HAP-1 (cell line): ENCODE data around the gene SCMH1.

Experiments used
- DNase-seq, 2 experiments: peaks; one replicate each; pipeline ENCODE4 v3.0.0-alpha.2; 2016 to 2020; ENCODE audit warnings: low spot score in 2 of 2
- H3K27me3 ChIP-seq: fragments of 250-450 bp; sonication (Bioruptor Pico); 2 replicates; pipeline ENCODE4 v1.5.1; 2020; ENCODE audit warnings: low read depth, mild to moderate bottlenecking, moderate library complexity
- H3K36me3 ChIP-seq: fragments of 250-450 bp; sonication (Bioruptor Pico); replicated peaks from 2 replicates; pipeline ENCODE4 v1.5.1; 2020; ENCODE audit warnings: mild to moderate bottlenecking
- H3K4me1 ChIP-seq: fragments of 250-450 bp; sonication (Bioruptor Pico); 2 replicates; pipeline ENCODE4 v1.5.1; 2020; ENCODE audit warnings: mild to moderate bottlenecking
- H3K4me3 ChIP-seq: fragments of 250-450 bp; sonication (Bioruptor Pico); 2 replicates; pipeline ENCODE4 v1.5.1; 2020; ENCODE audit warnings: mild to moderate bottlenecking, moderate library complexity
- H3K9me3 ChIP-seq: fragments of 250-450 bp; sonication (Bioruptor Pico); 2 replicates; pipeline ENCODE4 v1.5.1; 2020; ENCODE audit warnings: mild to moderate bottlenecking, moderate library complexity
- in situ Hi-C: fragments of 300-500 bp; cut with MboI; formaldehyde crosslinking; loops from 3 replicates; pipeline ENCODE4 v1.14.3; 2020; ENCODE audit warnings: low sequenced_read_pairs, inconsistent platforms, mixed read lengths

SCMH1 gene

DNA sequence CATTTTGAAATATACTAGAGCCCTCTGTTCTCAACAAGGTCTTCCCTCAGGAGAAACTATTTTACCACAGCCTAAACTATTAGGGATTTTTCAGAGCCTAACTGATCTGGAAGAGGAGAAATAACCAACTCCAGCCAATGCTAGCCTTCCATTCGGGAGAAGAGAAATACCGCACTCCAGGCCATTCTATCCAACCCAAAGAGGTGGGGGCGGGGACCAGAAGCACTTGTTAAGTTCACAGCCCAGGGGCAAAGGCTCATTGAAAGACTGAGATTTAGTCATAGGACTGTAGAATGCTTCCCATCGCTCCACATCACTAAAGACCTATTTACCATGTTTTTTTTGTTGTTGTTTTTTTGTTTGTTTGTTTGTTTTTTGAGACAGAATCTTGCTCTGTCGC, 185.2 kb downstream of the SCMH1 start:
- H3K4me1 ChIP-seq: no peaks in the 10 kb centered on the region
- peaks cover 3% of the 10 kb centered on the region; the same call in 1 of the 2 replicates for H3K36me3 ChIP-seq
- no peak for DNase-seq
- in situ Hi-C loops: no loop called here
- H3K27me3 ChIP-seq: no peaks in the 10 kb centered on the region
- no peaks in the 10 kb centered on the region for H3K9me3 ChIP-seq
- H3K4me3 ChIP-seq: no peak overlapping the region

DNA sequence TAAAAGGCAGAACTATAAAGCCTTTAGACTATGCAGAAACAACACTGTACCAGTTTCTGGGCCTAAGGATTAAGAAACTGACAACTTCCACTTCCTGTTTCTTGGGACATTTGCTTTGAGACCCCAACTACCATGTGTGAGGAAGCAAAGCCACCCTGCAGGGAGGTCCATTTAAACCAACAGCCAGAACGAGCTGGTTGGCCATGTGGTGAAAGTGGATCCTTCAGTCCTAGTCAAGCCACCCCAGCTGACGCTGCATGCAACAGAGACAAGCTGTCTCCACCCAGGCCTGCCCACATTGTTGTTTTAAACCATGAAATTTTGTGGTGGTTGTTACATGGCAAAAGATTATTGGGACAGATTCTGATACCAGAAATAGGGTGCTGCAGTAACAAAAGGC, 188.8 kb downstream of the SCMH1 start:
- in situ Hi-C loops: no loop called here
- H3K36me3 ChIP-seq: peaks cover 11% of the 10 kb centered on the region
- DNase-seq: no peak

DNA sequence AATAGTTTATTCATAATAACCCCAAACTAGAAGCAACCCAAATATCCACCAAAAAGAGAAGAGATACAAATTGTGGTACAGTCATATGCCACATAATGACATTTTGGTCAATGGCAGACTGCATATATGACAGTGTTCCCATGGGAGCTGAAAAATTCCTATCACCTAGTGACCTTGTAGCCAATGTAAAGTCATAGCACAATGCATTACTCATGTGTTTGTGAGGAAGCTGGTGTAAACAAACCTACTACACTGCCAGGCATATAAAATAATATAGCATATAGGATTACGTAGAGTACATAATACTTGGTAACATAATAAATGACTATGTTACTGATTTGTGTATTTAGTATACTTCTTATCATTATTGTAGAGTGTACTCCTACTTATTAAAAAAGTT, 191.1 kb downstream of the SCMH1 start:
- Histone ChIP-seq H3K4me3 (no peak overlapping the region), H3K4me1 (no peaks in the 10 kb centered on the region), H3K9me3 (no peaks in the 10 kb centered on the region), H3K36me3 (peaks cover 20% of the 10 kb centered on the region), H3K27me3 (no peaks in the 10 kb centered on the region)
- DNase-seq: no peak
- in situ Hi-C loops: no loop called here

More for the DNA sequence above, 188.8 kb downstream of the SCMH1 start:
- no peak overlapping the region for H3K4me3 ChIP-seq
- no peaks in the 10 kb centered on the region for H3K4me1 ChIP-seq
- no peaks in the 10 kb centered on the region for H3K27me3 ChIP-seq
- H3K9me3 ChIP-seq: no peaks in the 10 kb centered on the region

DNA sequence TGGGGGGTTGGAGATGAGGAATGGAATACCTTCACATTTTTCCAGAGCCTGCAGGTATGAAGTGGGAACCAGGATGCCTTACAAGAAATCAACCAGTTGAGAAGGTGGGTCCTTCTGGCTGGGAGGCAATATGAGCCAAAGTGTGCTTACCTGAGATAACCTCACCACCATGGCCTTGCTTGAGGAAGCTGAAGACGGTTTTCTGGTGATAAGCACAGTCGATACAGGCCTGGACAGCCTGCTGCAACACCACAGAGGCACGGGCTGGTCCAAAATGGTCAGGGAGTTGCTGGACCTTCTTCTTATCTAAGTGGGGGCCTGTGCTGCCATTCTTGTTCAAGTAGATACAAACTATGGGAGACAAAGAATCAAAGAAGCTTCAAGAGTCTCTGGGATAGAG, 193.6 kb downstream of the SCMH1 start:
- in situ Hi-C loops: no loop called here
- Histone ChIP-seq H3K4me3 (no peak overlapping the region), H3K36me3 (peaks cover 39% of the 10 kb centered on the region), H3K9me3 (no peaks in the 10 kb centered on the region), H3K27me3 (no peaks in the 10 kb centered on the region), H3K4me1 (no peaks in the 10 kb centered on the region)
- no peak for DNase-seq

DNA sequence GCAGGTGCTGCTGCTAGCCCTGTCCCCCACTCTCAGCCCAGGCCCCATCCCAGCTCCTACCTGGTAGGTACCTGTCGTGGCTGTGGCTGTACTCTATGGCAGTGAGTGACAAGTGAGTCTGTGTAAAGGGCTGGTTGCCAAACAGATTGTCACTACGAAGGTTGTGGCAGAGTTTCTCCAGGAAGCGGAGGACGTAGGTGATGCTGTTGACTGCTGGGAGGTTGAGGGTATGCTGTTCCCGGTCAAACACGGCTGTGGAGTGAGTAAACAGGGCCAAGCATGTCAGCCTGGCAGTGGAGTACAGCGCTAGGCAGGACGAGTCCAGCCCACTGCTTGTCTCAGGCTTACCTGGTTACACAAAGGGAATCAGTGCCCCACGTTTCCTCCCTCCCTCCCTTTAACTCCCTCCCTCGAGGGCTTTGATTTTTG, 195.7 kb downstream of the SCMH1 start:
- in situ Hi-C loops: no loop called here
- Histone ChIP-seq H3K27me3 (no peaks in the 10 kb centered on the region), H3K4me3 (no peak overlapping the region), H3K36me3 (peaks cover 43% of the 10 kb centered on the region), H3K4me1 (no peaks in the 10 kb centered on the region), H3K9me3 (no peaks in the 10 kb centered on the region)
- no peak for DNase-seq

DNA sequence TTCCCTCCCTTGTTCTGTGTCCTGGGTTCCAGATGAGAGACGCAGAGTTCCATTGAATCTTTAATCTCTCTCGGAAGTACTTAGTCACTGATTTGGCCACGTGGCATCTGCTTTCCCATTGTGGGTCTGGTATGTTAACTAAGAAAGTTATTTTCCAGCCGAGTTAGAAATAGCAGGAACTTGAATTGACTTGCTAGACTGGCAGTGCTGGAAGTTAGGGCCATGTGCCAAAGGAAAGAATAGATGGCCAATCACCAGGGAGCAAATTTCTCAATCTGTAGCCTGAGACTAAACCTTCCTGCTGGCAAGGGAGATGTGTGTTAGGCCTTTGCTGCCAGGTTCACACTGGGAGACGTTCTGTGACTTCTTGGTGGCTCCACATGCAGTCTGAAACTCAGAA, 196.4 kb downstream of the SCMH1 start:
- no peak for DNase-seq
- in situ Hi-C loops: no loop called here
- H3K27me3 ChIP-seq: no peaks in the 10 kb centered on the region
- H3K4me1 ChIP-seq: no peaks in the 10 kb centered on the region
- peaks cover 43% of the 10 kb centered on the region for H3K36me3 ChIP-seq
- no peaks in the 10 kb centered on the region for H3K9me3 ChIP-seq
- H3K4me3 ChIP-seq: no peak overlapping the region

DNA sequence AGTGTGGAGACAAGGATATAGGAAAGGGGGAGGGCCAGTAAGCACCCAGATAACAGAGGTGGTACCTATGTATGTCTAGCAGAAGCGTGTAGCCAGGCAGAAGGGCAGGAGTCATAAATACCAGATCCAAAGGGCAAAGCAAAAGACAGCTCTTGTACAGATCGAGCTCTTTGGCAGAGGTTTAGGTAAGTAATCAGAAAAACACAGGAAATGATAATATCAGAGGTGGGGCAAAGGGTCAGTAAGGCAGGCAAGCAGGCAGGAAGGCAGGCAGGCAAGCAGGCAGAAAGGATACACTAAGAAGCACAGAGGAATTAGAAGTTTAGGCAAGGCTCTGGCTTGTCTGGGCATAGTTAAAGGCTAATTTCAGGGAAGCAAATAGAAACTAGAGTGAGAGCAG, 197.9 kb downstream of the SCMH1 start:
- Histone ChIP-seq H3K4me1 (no peaks in the 10 kb centered on the region), H3K4me3 (no peak overlapping the region), H3K9me3 (no peaks in the 10 kb centered on the region), H3K36me3 (peaks cover 43% of the 10 kb centered on the region), H3K27me3 (no peaks in the 10 kb centered on the region)
- DNase-seq: no peak
- in situ Hi-C loops: no loop called here

DNA sequence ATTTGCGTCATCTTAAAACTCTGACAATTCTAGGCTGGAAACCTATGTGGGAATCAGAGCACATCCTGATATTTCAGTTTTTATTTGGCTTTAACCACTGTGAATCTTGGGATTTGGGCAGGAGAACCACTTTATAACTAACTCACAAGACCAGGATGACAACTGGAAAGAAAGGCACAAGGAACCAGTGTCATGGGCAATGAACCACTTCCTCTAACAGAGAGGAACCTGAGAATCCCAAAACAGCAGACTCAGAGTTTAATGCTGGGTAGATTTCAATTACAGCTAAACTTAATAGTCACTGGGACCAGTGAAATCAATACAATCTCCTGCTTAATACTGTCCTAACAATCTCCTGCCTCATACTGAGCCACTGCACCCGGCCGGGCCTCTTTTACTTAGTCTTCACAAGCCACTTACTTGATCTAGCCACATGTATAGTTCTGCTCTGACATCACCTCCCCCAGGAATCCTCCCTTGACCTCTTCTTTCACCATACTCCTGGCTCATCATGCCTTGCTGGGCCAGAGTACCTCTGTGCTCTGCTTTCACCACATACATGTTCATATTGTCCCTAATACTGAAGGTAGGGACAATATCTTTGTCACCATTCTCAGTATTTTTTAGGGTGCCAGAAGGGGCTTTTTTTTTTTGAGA, 200.4 kb downstream of the SCMH1 start:
- no peak overlapping the region for H3K4me3 ChIP-seq
- DNase-seq: no peak
- H3K27me3 ChIP-seq: no peaks in the 10 kb centered on the region
- H3K36me3 ChIP-seq: peaks cover 52% of the 10 kb centered on the region
- no peaks in the 10 kb centered on the region for H3K9me3 ChIP-seq
- in situ Hi-C loops: no loop called here
- H3K4me1 ChIP-seq: no peaks in the 10 kb centered on the region

DNA sequence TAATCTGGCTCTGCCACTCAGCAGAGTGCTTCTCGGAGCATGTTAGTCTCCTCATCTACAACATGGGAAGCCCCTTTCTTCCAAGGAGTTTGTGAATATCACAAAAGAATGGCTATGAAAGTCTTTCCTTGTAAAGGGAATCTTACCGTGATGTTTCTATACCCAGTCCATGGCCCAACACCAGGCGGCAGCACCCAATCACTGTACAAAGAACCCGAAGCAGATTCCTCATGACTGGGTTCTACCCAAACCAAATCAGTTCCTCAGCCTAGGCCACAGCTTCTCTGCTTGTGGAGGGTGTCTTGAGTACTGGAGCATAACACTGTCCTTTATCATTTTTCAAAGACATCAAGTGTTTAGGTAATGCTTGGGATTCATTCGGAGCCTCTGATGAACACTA, 204.0 kb downstream of the SCMH1 start:
- Histone ChIP-seq H3K27me3 (no peaks in the 10 kb centered on the region), H3K36me3 (peaks cover 52% of the 10 kb centered on the region), H3K4me1 (no peaks in the 10 kb centered on the region), H3K9me3 (no peaks in the 10 kb centered on the region), H3K4me3 (no peak overlapping the region)
- DNase-seq: no peak
- in situ Hi-C loops: no loop called here

DNA sequence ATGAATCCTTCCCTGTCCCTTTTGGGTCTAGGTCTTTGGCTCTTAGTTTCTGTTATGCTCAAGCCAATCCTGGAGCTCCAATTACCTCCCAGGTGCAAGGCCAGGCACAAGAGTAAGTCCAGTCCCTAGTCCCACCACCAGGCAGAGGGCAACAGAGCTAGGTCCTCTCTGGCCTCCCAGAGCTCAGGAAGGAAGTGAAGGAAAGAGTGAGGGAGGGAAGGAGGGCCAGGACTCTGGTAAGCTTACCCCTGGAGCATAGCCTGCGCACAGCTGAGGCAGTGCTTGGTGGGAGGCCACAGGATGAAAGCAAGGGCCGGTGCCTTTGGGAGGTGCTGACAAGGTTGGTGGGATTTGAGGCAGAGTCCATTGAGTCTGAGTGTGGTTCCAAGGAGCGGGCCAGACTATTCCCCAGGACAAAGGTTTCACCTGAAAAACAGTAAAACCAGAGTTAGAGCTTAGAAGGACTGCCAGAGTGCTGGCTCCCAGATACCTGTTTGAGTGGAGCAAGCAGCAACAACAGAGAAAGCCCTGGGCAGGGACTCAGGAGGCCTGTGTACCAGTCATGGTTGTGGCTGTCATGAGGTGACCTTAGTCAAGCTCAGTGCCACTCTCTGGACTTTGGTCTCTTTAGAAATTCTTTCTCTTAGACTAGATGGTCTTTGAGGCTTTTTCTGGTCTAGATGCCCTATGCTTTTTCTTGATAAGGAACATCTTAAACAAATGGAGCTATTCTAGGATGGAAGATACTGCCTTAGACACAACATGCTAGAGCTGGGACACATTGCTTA, 204.8 kb downstream of the SCMH1 start:
- no peaks in the 10 kb centered on the region for H3K4me1 ChIP-seq
- no peaks in the 10 kb centered on the region for H3K9me3 ChIP-seq
- no peak for DNase-seq
- H3K36me3 ChIP-seq: peaks cover 54% of the 10 kb centered on the region
- H3K27me3 ChIP-seq: no peaks in the 10 kb centered on the region
- H3K4me3 ChIP-seq: no peak overlapping the region
- in situ Hi-C loops: no loop called here

DNA sequence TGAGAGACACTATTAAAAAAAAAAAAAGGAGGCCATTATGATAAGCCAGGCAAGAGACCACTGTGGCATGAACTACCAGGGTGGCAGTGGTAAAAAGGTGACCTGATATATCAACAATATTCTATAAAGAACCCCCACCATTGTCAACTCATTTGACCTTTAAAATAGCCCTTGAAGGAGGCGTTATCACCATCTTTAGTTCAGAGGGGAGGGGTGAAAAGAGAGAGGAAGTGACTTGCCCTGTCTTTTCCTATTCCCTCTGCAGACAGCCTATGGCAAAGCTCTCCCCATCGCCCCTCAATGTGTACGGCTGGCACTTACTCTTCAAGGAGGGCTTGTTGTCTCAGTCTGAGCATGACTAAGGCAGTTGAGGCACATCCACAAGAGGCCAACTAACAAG, 208.8 kb downstream of the SCMH1 start:
- H3K27me3 ChIP-seq: no peaks in the 10 kb centered on the region

DNA sequence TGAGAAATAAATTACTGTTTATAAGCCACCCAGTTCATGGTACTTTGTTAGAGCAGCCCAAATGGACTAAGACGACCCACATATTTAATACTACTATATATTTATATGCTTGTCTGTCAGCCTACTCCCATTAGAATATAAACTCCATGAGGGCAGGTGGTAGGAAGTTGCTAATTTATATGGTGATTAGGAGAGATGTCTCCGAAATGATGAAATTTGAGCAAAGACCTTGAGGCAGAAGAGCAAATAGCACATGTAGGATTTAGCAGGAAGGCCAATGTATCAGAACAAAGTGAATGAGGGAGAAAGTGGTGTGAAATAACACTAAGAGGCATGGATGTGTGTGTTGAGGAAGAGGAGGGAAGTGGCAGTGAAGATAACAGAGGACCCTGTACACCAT, 210.0 kb downstream of the SCMH1 start:
- Histone ChIP-seq H3K4me1 (no peaks in the 10 kb centered on the region), H3K36me3 (peaks cover 61% of the 10 kb centered on the region), H3K9me3 (no peaks in the 10 kb centered on the region), H3K4me3 (no peak overlapping the region), H3K27me3 (no peaks in the 10 kb centered on the region)
- in situ Hi-C loops: no loop called here
- no peak for DNase-seq

More for the DNA sequence above, 208.8 kb downstream of the SCMH1 start:
- Histone ChIP-seq H3K9me3 (no peaks in the 10 kb centered on the region), H3K4me1 (no peaks in the 10 kb centered on the region), H3K4me3 (no peak overlapping the region), H3K36me3 (peaks cover 66% of the 10 kb centered on the region)
- in situ Hi-C loops: no loop called here
- no peak for DNase-seq

DNA sequence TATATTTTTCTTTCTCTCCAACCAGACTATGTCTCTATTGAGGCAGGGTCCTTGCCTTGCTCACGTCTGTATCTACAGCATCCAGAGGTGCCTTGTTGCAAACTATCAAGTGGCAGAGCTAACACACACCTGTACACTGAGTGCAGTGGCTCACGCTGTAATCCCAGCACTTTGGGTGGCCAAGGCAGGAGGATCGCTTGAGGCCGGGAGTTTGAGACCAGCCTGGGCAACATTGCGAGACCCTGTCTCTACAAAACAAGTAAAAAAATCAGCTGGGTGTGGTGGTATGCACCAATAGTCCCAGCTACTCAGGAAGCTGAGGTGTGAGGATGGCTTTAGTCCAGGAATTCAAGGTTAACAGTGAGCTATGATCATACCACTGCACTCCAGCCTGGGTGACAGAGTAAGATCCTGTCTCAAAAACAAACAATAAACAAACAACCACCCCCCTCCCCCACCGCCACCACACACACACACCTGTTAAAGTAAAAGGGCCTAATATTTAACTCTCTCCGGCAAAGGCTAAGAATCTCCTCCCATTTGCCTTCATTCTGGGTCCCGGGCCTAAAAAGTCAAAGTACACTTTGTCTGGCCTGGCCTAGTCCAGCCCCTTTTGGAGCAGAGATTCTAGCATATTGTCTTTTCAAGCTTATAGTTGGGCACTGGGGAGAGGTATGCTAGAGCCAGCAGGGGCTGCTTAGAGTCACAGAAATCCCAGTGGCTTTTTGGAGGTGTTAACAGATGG, 211.1 kb downstream of the SCMH1 start:
- in situ Hi-C loops: no loop called here
- no peaks in the 10 kb centered on the region for H3K4me1 ChIP-seq
- no peak overlapping the region for H3K4me3 ChIP-seq
- no peaks in the 10 kb centered on the region for H3K27me3 ChIP-seq
- H3K36me3 ChIP-seq: peaks cover 53% of the 10 kb centered on the region
- no peaks in the 10 kb centered on the region for H3K9me3 ChIP-seq
- DNase-seq: no peak

DNA sequence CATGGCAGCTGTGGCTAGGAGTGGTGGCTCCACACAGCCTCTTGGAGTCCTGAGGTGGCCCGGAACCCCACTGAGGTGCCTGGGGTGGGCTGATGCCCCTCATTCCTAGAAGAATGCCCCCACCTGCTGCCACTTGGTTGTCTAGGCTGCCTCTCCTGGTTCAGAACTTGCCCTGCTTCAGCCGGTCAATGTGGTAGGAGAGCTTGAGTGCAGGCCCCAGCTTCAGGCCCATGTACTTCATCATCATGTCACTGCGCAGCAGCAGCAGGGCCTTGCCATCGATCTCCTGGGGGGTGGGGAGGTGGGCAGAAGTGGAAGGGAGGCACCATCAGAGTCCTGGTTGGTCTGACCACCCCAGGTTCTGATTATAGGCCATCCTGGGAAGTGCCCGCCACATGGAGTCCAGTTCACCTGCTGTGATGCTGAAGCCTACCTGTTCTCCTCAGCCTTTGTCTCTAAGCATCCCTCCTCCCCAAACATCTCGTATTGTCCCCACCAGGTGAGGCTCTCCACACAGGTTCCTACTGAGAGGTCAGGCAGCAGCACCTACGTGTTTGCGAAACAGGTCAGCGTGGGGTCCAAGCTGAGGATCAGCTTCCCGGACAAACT, 214.0 kb downstream of the SCMH1 start:
- no peak for DNase-seq
- no peak overlapping the region for H3K4me3 ChIP-seq
- in situ Hi-C loops: no loop called here
- peaks cover 34% of the 10 kb centered on the region for H3K36me3 ChIP-seq
- H3K4me1 ChIP-seq: no peaks in the 10 kb centered on the region
- no peaks in the 10 kb centered on the region for H3K9me3 ChIP-seq
- H3K27me3 ChIP-seq: no peaks in the 10 kb centered on the region
